Endodermal cell (in vitro differentiated cells): Measurements from ENCODE around the gene ENGASE. TPM values are rescaled to one million over a fixed set of nuclear protein-coding genes. Genes with fewer than 3 reads are reported as not detected.

Experiments
- DNase-seq: peaks from one replicate; pipeline ENCODE4 v3.0.0-alpha.2; 2017
- H3K27ac ChIP-seq: 2 replicates; pipeline ENCODE4 v1.5.1; 2013; ENCODE audit warnings: mild to moderate bottlenecking, low read depth, low read length, moderate library complexity
- H3K27me3 ChIP-seq: 2 replicates; pipeline ENCODE4 v1.6.1; 2013; ENCODE audit warnings: mild to moderate bottlenecking, low read length, moderate library complexity; ENCODE audit not compliant: insufficient read depth, control insufficient read depth, poor library complexity, severe bottlenecking
- H3K36me3 ChIP-seq: 2 replicates; pipeline ENCODE4 v1.7.0; 2013; ENCODE audit warnings: mild to moderate bottlenecking, low read length, moderate library complexity; ENCODE audit not compliant: control insufficient read depth, insufficient read depth
- H3K4me1 ChIP-seq: one replicate; pipeline ENCODE4 v1.7.0; 2013; ENCODE audit warnings: low read length; ENCODE audit not compliant: control insufficient read depth, insufficient read depth
- H3K4me3 ChIP-seq: 2 replicates; pipeline ENCODE4 v1.5.1; 2013; ENCODE audit warnings: mild to moderate bottlenecking, low read length, moderate library complexity
- H3K9ac ChIP-seq: 2 replicates; pipeline ENCODE4 v1.6.1; 2013; ENCODE audit warnings: mild to moderate bottlenecking, low read length, moderate library complexity; ENCODE audit not compliant: poor library complexity, severe bottlenecking; ENCODE audit errors: extremely low read depth
- H3K9me3 ChIP-seq: 2 replicates; pipeline ENCODE4 v1.6.1; 2013; ENCODE audit warnings: mild to moderate bottlenecking, low read length, moderate library complexity; ENCODE audit not compliant: control insufficient read depth
- H3K27ac Mint-ChIP-seq: 2 replicates; pipeline ENCODE4 v1.8.0; 2020; ENCODE audit warnings: mixed read lengths
- H3K27me3 Mint-ChIP-seq: 2 replicates; pipeline ENCODE4 v1.8.0; 2021; ENCODE audit warnings: mild to moderate bottlenecking, mixed read lengths; ENCODE audit not compliant: insufficient read depth
- H3K36me3 Mint-ChIP-seq: 2 replicates; pipeline ENCODE4 v1.8.0; 2020; ENCODE audit warnings: low read depth, mixed read lengths
- H3K4me1 Mint-ChIP-seq: 2 replicates; pipeline ENCODE4 v1.8.0; 2020; ENCODE audit warnings: mixed read lengths
- H3K4me3 Mint-ChIP-seq: 2 replicates; pipeline ENCODE4 v1.8.0; 2020; ENCODE audit warnings: mild to moderate bottlenecking, moderate library complexity, mixed read lengths
- H3K9me3 Mint-ChIP-seq: 2 replicates; pipeline ENCODE4 v1.8.0; 2020; ENCODE audit warnings: mild to moderate bottlenecking, mixed read lengths
- CTCF ChIP-seq: fragments of 200-600 bp; sonication (generic); conservative IDR thresholded peaks from 2 replicates; pipeline ENCODE4 v1.5.0; 2021; ENCODE audit warnings: antibody characterized with exemption, mild to moderate bottlenecking
- WGBS, 2 experiments: methylation state at CpG; one replicate each; pipeline versions ENCODE4 v1.1.5 to v1.1.7; 2013; ENCODE audit warnings: missing lambda C conversion rate in 2 of 2, mixed read lengths in 1 of 2; ENCODE audit not compliant: insufficient coverage in 1 of 2, insufficient read length in 1 of 2; 5-methylcytosine and 5-hydroxymethylcytosine counted together
- total RNA-seq, 2 donors: library from RNA; stranded (reverse); fragmentation: NEBNext Ultra II Directional in 1 of 2; extraction: Animal tissue kit (Norgen Biotek cat#: 25700) in 1 of 2; gene quantifications; 2 replicates in 1 of 2; 3 replicates in 1 of 2; pipeline ENCODE4 v1.2.1, GENCODE V29; 2021

ENGASE gene
- total RNA-seq, 2 donors from 2014 or later = 40.8 to 42.0 TPM

GRCh38 chr17:79080761-79081290, 6.2 kb downstream of the ENGASE start:
- Mint-ChIP-seq H3K4me3 (no peak overlapping the region), H3K27me3 (no peaks in the 10 kb centered on the region), H3K4me1 (peaks cover 2% of the 10 kb centered on the region), H3K27ac (no peak overlapping the region), H3K36me3 (peaks cover 44% of the 10 kb centered on the region), H3K9me3 (peaks cover 1% of the 10 kb centered on the region)
- Histone ChIP-seq H3K36me3 (peaks cover 18% of the 10 kb centered on the region), H3K27ac (no peak overlapping the region), H3K27me3 (no peaks in the 10 kb centered on the region), H3K4me1 (no peaks in the 10 kb centered on the region), H3K4me3 (no peak overlapping the region), H3K9ac (no peak overlapping the region), H3K9me3 (no peaks in the 10 kb centered on the region)
- TF ChIP-seq CTCF = no peak
- WGBS, 2 experiments = 92 to 97% methylated on average over 7 to 17 of the region's 17 CpGs
- no peak for DNase-seq

- Histone ChIP-seq H3K9me3 (no peaks in the 10 kb centered on the region), H3K4me1 (no peaks in the 10 kb centered on the region), H3K36me3 (peaks cover 18% of the 10 kb centered on the region), H3K4me3 (no peak overlapping the region), H3K27ac (no peak overlapping the region), H3K27me3 (no peaks in the 10 kb centered on the region), H3K9ac (no peak overlapping the region)
- no peak for DNase-seq
- Mint-ChIP-seq H3K27me3 (no peaks in the 10 kb centered on the region), H3K4me1 (no peaks in the 10 kb centered on the region), H3K4me3 (no peak overlapping the region), H3K9me3 (peaks cover 1% of the 10 kb centered on the region), H3K36me3 (peaks cover 44% of the 10 kb centered on the region), H3K27ac (no peak overlapping the region)
- TF ChIP-seq CTCF = no peak
- 94 to 96% methylated on average over 16 to 20 of the region's 20 CpGs for WGBS, 2 experiments
Observed at GRCh38 chr17:79081571-79082276, 7.1 kb downstream of the ENGASE start.

GRCh38 chr17:79082311-79083190, 7.9 kb downstream of the ENGASE start:
- peak; percentile 92 for TF ChIP-seq CTCF
- no peaks in the 10 kb centered on the region for H3K4me1 ChIP-seq
- WGBS, 2 experiments = 73 to 77% methylated on average over 32 to 41 of the region's 41 CpGs
- H3K36me3 ChIP-seq = peaks cover 18% of the 10 kb centered on the region
- no peak overlapping the region for H3K4me3 ChIP-seq
- H3K9me3 Mint-ChIP-seq = peaks cover 1% of the 10 kb centered on the region
- peaks cover 42% of the 10 kb centered on the region for H3K36me3 Mint-ChIP-seq
- H3K9me3 ChIP-seq = no peaks in the 10 kb centered on the region
- no peaks in the 10 kb centered on the region for H3K27me3 Mint-ChIP-seq
- H3K4me3 Mint-ChIP-seq = no peak overlapping the region
- H3K4me1 Mint-ChIP-seq = no peaks in the 10 kb centered on the region
- peak; percentile 94 for DNase-seq
- no peak overlapping the region for H3K27ac Mint-ChIP-seq
- no peak overlapping the region for H3K27ac ChIP-seq
- no peaks in the 10 kb centered on the region for H3K27me3 ChIP-seq
- H3K9ac ChIP-seq = no peak overlapping the region
